NB4 (cell line): ENCODE results near the gene ASPG.

Experiments used
- DNase-seq: peaks from one replicate; pipeline ENCODE4 v3.0.0; 2010; ENCODE audit warnings: low read depth
- H3K4me3 ChIP-seq: one replicate; pipeline ENCODE4 v1.5.1; 2011; ENCODE audit warnings: mild to moderate bottlenecking, low read depth, low read length, moderate library complexity
- CTCF ChIP-seq: IDR thresholded peaks from one replicate; pipeline ENCODE4 v1.5.1; 2012; ENCODE audit warnings: low read depth, low read length
- MAX ChIP-seq: IDR thresholded peaks from 2 replicates; pipeline ENCODE4 v1.6.1; 2011; ENCODE audit warnings: low read depth, low read length
- MYC ChIP-seq: IDR thresholded peaks from 2 replicates; pipeline ENCODE4 v1.6.1; 2011; ENCODE audit warnings: low read depth, low read length
- POLR2A ChIP-seq: IDR thresholded peaks from 2 replicates; pipeline ENCODE4 v1.6.1; 2011; ENCODE audit warnings: mild to moderate bottlenecking; ENCODE audit not compliant: insufficient read length; ENCODE audit errors: extremely low read depth

Gene ASPG

GRCh38 chr14:104146651-104147345 is 61.3 kb downstream of the ASPG start:
- DNase-seq, result no peak
- TF ChIP-seq CTCF (no peak), POLR2A (no peak)
- H3K4me3 ChIP-seq, result no peak overlapping the region

GRCh38 chr14:104147346-104148125 is 62.0 kb downstream of the ASPG start:
- TF ChIP-seq MYC, result no peak
- no peak for TF ChIP-seq POLR2A
- no peak for TF ChIP-seq MAX
- no peak for TF ChIP-seq CTCF
- no peak for DNase-seq
- no peak overlapping the region for H3K4me3 ChIP-seq

- TF ChIP-seq POLR2A, result no peak
- TF ChIP-seq MYC, result no peak
- no peak for TF ChIP-seq MAX
- TF ChIP-seq CTCF, result no peak
- no peak for DNase-seq
- H3K4me3 ChIP-seq, result no peak overlapping the region
Measured at GRCh38 chr14:104148433-104149277, 63.2 kb downstream of the ASPG start.

GRCh38 chr14:104149278-104149595 is 63.7 kb downstream of the ASPG start:
- TF ChIP-seq MYC (no peak), CTCF (no peak)
- no peak overlapping the region for H3K4me3 ChIP-seq
- DNase-seq, result no peak

GRCh38 chr14:104149617-104150135 is 64.2 kb downstream of the ASPG start:
- TF ChIP-seq POLR2A (no peak), MYC (no peak), MAX (no peak), CTCF (no peak)
- no peak overlapping the region for H3K4me3 ChIP-seq
- peak; percentile 73 for DNase-seq
